ENCODE measurements around the gene DHX35. TPM values are rescaled to one million over a fixed set of nuclear protein-coding genes. Genes with fewer than 3 reads are reported as not detected.

DHX35 gene
- total and polyA plus RNA-seq, 2 of the 13 experiments (the other 11 are each of a cell fraction or from before 2014, with no cell fraction given): 25.8 to 28.7 TPM

- CTCF ChIA-PET (ENCODE audit: low intra/inter-chr PET ratio, low total read pairs): interaction anchor here (5.6 kb wide), 1 partner anchor 33 kb away, joined by 96 read pairs; no protein-coding TSS in a partner anchor
- Histone ChIP-seq H3K9ac (ENCODE audit: insufficient read depth, low read depth, low read length) (no peak overlapping the region), H4K20me1 (ENCODE audit: insufficient read depth, low read length) (no peaks in the 10 kb centered on the region), H3K4me1 (ENCODE audit: insufficient read depth, low read length) (no peaks in the 10 kb centered on the region), H2AFZ (ENCODE audit: low read length) (no peak overlapping the region), H3K4me3 (replicated peaks in 1 of 3; ENCODE audit: insufficient read depth in 1 of 3, low read depth in 2 of 3, low read length in 3 of 3) (no peak overlapping the region), H3K9me3 (ENCODE audit: low read length) (no peaks in the 10 kb centered on the region), H3K27ac (ENCODE audit: extremely low read length, insufficient read depth, low read length) (no peak overlapping the region), H3K79me2 (ENCODE audit: insufficient read depth, low read length) (no peaks in the 10 kb centered on the region), H3K27me3 (ENCODE audit: control insufficient read depth in 1 of 2, insufficient read depth in 2 of 2, low read length in 2 of 2) (peaks cover 3 to 16% of the 10 kb centered on the region in 2 experiments; a peak in 3 of 5 replicates), H3K4me2 (ENCODE audit: low read depth, low read length) (no peak overlapping the region), H3K36me3 (replicated peaks in 1 of 2; ENCODE audit: control insufficient read depth in 1 of 2, insufficient read depth in 2 of 2, low read length in 2 of 2) (no peaks in the 10 kb centered on the region)
- TF ChIP-seq ZNF567 (CRISPR knock-in tag; IDR thresholded peaks at IDR 0.05; ENCODE audit: borderline replicate concordance) (no peak), MTA3 (CRISPR knock-in tag; IDR thresholded peaks at IDR 0.05) (no peak), ZNF513 (CRISPR knock-in tag; conservative IDR thresholded peaks at IDR 0.05) (no peak), ZNF451 (CRISPR knock-in tag; IDR thresholded peaks at IDR 0.05) (no peak), HNRNPH1 (optimal IDR thresholded peaks at IDR 0.05; ENCODE audit: low read depth, low read length) (no peak), GATAD2A (CRISPR knock-in tag; IDR thresholded peaks at IDR 0.05) (no peak), ZNF652 (CRISPR knock-in tag; IDR thresholded peaks at IDR 0.05; ENCODE audit: borderline replicate concordance, low read depth) (no peak), ZNF260 (CRISPR knock-in tag; IDR thresholded peaks at IDR 0.05; ENCODE audit: borderline replicate concordance, low read depth) (no peak)
- FAIRE-seq (no peak), ATAC-seq (no peak), DNase-seq (ENCODE audit: low spot score) (no peak)
- no TSS peak for BruUV-seq (replicated peaks)
- 5% methylated on average over 8 of the region's 8 CpGs for WGBS (ENCODE audit: low lambda C conversion rate)
- in situ Hi-C loops (cut with HindIII; ENCODE audit: extremely low pct_ligation_motif_present, low pct_unique_long_range_greater_than_20kb) (loop anchor here (5.0 kb wide), 1 partner anchor 36 kb away; no protein-coding TSS in a partner anchor), intact Hi-C loops (cut with micrococcal nuclease; ENCODE audit: unreplicated experiment) (no loop called here)
- POLR2A ChIA-PET: no interaction called here
These were observed 120.7 kb downstream of the DHX35 start for GRCh38 chr20:39082622-39083398.

Measured in HepG2 (cell line).